Natural killer cell (primary cell): ENCODE results near the gene UBE2U. TPM values are rescaled to one million over a fixed set of nuclear protein-coding genes. Genes with fewer than 3 reads are reported as not detected.

Experiments used
- ATAC-seq, 3 donors: fragments of 150-1000 bp in 2 of 3; fragments of 200-7000 bp in 1 of 3; cut with Tn5 transposase; 1 replicate in 1 of 3; 2 replicates in 2 of 3; pipeline ENCODE4 v1.10.0; 2021; ENCODE audit warnings: mild to moderate bottlenecking in 2 of 3, moderate library complexity in 2 of 3
- DNase-seq, 2 donors: peaks; one replicate each; pipeline versions ENCODE4 v3.0.0 to v3.0.0-alpha.2; 2013 to 2021; ENCODE audit warnings: mixed read lengths in 1 of 2
- H3K27ac ChIP-seq: one replicate; pipeline ENCODE4 v1.5.1; 2013; ENCODE audit warnings: mild to moderate bottlenecking, low read length
- H3K27me3 ChIP-seq: one replicate; pipeline ENCODE4 v1.6.1; 2013; ENCODE audit warnings: low read length; ENCODE audit not compliant: control insufficient read depth, insufficient read depth
- H3K36me3 ChIP-seq: one replicate; pipeline ENCODE4 v1.6.1; 2013; ENCODE audit warnings: low read length; ENCODE audit not compliant: control insufficient read depth, insufficient read depth
- H3K4me1 ChIP-seq: one replicate; pipeline ENCODE4 v1.6.1; 2013; ENCODE audit warnings: low read length; ENCODE audit not compliant: control insufficient read depth, insufficient read depth
- H3K4me3 ChIP-seq: one replicate; pipeline ENCODE4 v1.5.1; 2013; ENCODE audit warnings: low read length
- H3K9me3 ChIP-seq: one replicate; pipeline ENCODE4 v1.6.1; 2013; ENCODE audit warnings: low read length; ENCODE audit not compliant: control insufficient read depth, insufficient read depth
- H3K27ac Mint-ChIP-seq, 2 donors: one replicate each; pipeline ENCODE4 v1.8.0; 2022; ENCODE audit warnings: mild to moderate bottlenecking in 2 of 2, mixed read lengths in 2 of 2, moderate library complexity in 1 of 2
- H3K27me3 Mint-ChIP-seq, 2 donors: one replicate each; pipeline ENCODE4 v1.8.0; 2022; ENCODE audit warnings: low read depth in 2 of 2, mixed read lengths in 2 of 2
- H3K36me3 Mint-ChIP-seq: one replicate; pipeline ENCODE4 v1.8.0; 2022; ENCODE audit warnings: mixed read lengths
- H3K4me1 Mint-ChIP-seq, 2 donors: one replicate each; pipeline ENCODE4 v1.8.0; 2022; ENCODE audit warnings: mixed read lengths in 2 of 2
- H3K4me3 Mint-ChIP-seq: one replicate; pipeline ENCODE4 v1.8.0; 2022; ENCODE audit warnings: mild to moderate bottlenecking, moderate library complexity, mixed read lengths
- H3K9me3 Mint-ChIP-seq, 2 donors: one replicate each; pipeline ENCODE4 v1.8.0; 2022; ENCODE audit warnings: mixed read lengths in 2 of 2
- CTCF ChIP-seq: fragments of 200-600 bp; IDR thresholded peaks from one replicate; pipeline ENCODE4 v1.8.0; 2022; ENCODE audit warnings: antibody characterized with exemption
- WGBS: methylation state at CpG from one replicate; pipeline ENCODE4 v1.1.7; 2013; ENCODE audit warnings: missing lambda C conversion rate; ENCODE audit not compliant: insufficient coverage; 5-methylcytosine and 5-hydroxymethylcytosine counted together
- intact Hi-C: fragments of 100-400 bp; cut with micrococcal nuclease; formaldehyde crosslinking; loops from one replicate; pipeline ENCODE4 v1.14.2; 2022
- total RNA-seq, 4 donors: library from RNA; stranded (reverse); fragments of 120-200 nt in 1 of 4; gene quantifications; one replicate each; pipeline versions ENCODE4 v1.2.3 to v1.2.4, GENCODE V29; 2013 to 2022

UBE2U gene
- total RNA-seq, 3 donors from 2014 or later (not counting 1 experiment from before 2014, with no cell fraction given): not detected

- DNase-seq (no peak), ATAC-seq (no peak)
- Mint-ChIP-seq H3K9me3 (no peaks in the 10 kb centered on the region), H3K27ac (no peak overlapping the region), H3K4me3 (no peak overlapping the region), H3K27me3 (no peaks in the 10 kb centered on the region), H3K4me1 (no peaks in the 10 kb centered on the region), H3K36me3 (no peaks in the 10 kb centered on the region)
- no peak overlapping the region for H3K4me3 ChIP-seq
- no peaks in the 10 kb centered on the region for H3K9me3 ChIP-seq
- H3K27me3 ChIP-seq: no peaks in the 10 kb centered on the region
- no peaks in the 10 kb centered on the region for H3K4me1 ChIP-seq
- 85% methylated on average over 2 of the region's 3 CpGs for WGBS
- intact Hi-C loops: no loop called here
- no peaks in the 10 kb centered on the region for H3K36me3 ChIP-seq
- H3K27ac ChIP-seq: no peak overlapping the region
- TF ChIP-seq CTCF: no peak
Measured at GRCh38 chr1:64197076-64197475, 6.3 kb upstream of the UBE2U start.

GRCh38 chr1:64199154-64199553, 4.3 kb upstream of the UBE2U start:
- Mint-ChIP-seq H3K4me1 (no peaks in the 10 kb centered on the region), H3K4me3 (no peak overlapping the region), H3K9me3 (no peaks in the 10 kb centered on the region), H3K27me3 (peaks cover under 1 to 5% of the 10 kb centered on the region in 2 donors), H3K36me3 (no peaks in the 10 kb centered on the region), H3K27ac (no peak overlapping the region)
- intact Hi-C loops: no loop called here
- no peaks in the 10 kb centered on the region for H3K36me3 ChIP-seq
- ATAC-seq (no peak), DNase-seq (no peak)
- no peak for TF ChIP-seq CTCF
- H3K4me1 ChIP-seq: no peaks in the 10 kb centered on the region
- H3K9me3 ChIP-seq: no peaks in the 10 kb centered on the region
- no CpG with 5 or more reads among the region's 2 CpGs for WGBS
- no peaks in the 10 kb centered on the region for H3K27me3 ChIP-seq
- H3K4me3 ChIP-seq: no peak overlapping the region
- no peak overlapping the region for H3K27ac ChIP-seq

GRCh38 chr1:64200064-64200463, 3.4 kb upstream of the UBE2U start:
- H3K36me3 Mint-ChIP-seq: no peaks in the 10 kb centered on the region
- H3K9me3 ChIP-seq: no peaks in the 10 kb centered on the region
- H3K27ac Mint-ChIP-seq: no peak overlapping the region
- intact Hi-C loops: no loop called here
- no peaks in the 10 kb centered on the region for H3K36me3 ChIP-seq
- no peak for DNase-seq
- TF ChIP-seq CTCF: no peak
- no peak for ATAC-seq
- H3K4me3 Mint-ChIP-seq: no peak overlapping the region
- H3K4me1 Mint-ChIP-seq: no peaks in the 10 kb centered on the region
- 43% methylated on average over 1 of the region's 1 CpG for WGBS
- H3K4me1 ChIP-seq: no peaks in the 10 kb centered on the region
- H3K27me3 Mint-ChIP-seq: peaks cover 7 to 8% of the 10 kb centered on the region in 2 donors
- H3K4me3 ChIP-seq: no peak overlapping the region
- no peak overlapping the region for H3K27ac ChIP-seq
- H3K9me3 Mint-ChIP-seq: no peaks in the 10 kb centered on the region
- no peaks in the 10 kb centered on the region for H3K27me3 ChIP-seq

GRCh38 chr1:64209221-64209620, 5.8 kb downstream of the UBE2U start:
- H3K36me3 Mint-ChIP-seq: no peaks in the 10 kb centered on the region
- TF ChIP-seq CTCF: no peak
- H3K27me3 Mint-ChIP-seq: peaks cover 12 to 31% of the 10 kb centered on the region in 2 donors
- no peaks in the 10 kb centered on the region for H3K4me1 Mint-ChIP-seq
- Histone ChIP-seq H3K4me1 (no peaks in the 10 kb centered on the region), H3K27me3 (no peaks in the 10 kb centered on the region), H3K9me3 (no peaks in the 10 kb centered on the region), H3K36me3 (no peaks in the 10 kb centered on the region), H3K4me3 (no peak overlapping the region), H3K27ac (no peak overlapping the region)
- H3K9me3 Mint-ChIP-seq: no peaks in the 10 kb centered on the region
- no peak overlapping the region for H3K27ac Mint-ChIP-seq
- intact Hi-C loops: no loop called here
- no peak for ATAC-seq
- WGBS: 92% methylated on average over 2 of the region's 2 CpGs
- H3K4me3 Mint-ChIP-seq: no peak overlapping the region
- DNase-seq: no peak
